ENCODE results near the gene KLF16. TPM values are rescaled to one million over a fixed set of nuclear protein-coding genes. Genes with fewer than 3 reads are reported as not detected.

KLF16 gene
- total RNA-seq, 4 donors from 2014 or later, result 4.0 to 19.5 (median 6.7) TPM

- DNase-seq (ENCODE audit: low spot score) (no peak), ATAC-seq (ENCODE audit: low FRiP score) (peak; percentile 1)
Measured at GRCh38 chr19:1833540-1833939, 29.8 kb downstream of the KLF16 start.

GRCh38 chr19:1832046-1832663 is 31.2 kb downstream of the KLF16 start:
- no peak for TF ChIP-seq CTCF (IDR thresholded peaks at IDR 0.05)
- DNase-seq (ENCODE audit: low spot score) (no peak), ATAC-seq (ENCODE audit: low FRiP score) (no peak)

More at GRCh38 chr19:1833540-1833939, 29.8 kb downstream of the KLF16 start:
- TF ChIP-seq CTCF (IDR thresholded peaks at IDR 0.05), result no peak

DNA sequence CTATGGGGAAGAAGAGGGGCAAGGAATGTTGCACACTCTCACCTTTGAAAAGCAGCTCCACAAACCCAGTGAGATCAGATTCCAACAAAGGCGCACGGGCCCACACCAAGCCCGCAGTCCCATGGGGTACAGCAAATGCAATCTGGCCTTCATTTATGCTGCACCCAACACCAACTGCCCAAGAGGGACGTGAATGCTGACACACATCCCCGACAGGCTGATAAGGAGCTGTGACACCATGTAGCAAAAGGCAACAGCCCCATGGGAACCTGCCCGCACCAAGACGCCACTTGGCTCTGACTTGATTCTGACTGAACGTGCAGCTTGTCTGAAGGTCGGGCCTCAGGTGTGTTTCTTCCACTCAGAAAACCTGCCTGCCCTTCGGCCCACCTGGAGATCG is 32.4 kb downstream of the KLF16 start:
- TF ChIP-seq CTCF (IDR thresholded peaks at IDR 0.05), result no peak
- DNase-seq (ENCODE audit: low spot score) (no peak), ATAC-seq (ENCODE audit: low FRiP score) (no peak)

GRCh38 chr19:1830568-1830967 is 32.8 kb downstream of the KLF16 start:
- no peak for DNase-seq (ENCODE audit: low spot score)
- TF ChIP-seq CTCF (IDR thresholded peaks at IDR 0.05), result no peak
- no peak for ATAC-seq (ENCODE audit: low FRiP score)

- no peak for DNase-seq (ENCODE audit: low spot score)
- no peak for TF ChIP-seq CTCF (IDR thresholded peaks at IDR 0.05)
- ATAC-seq (ENCODE audit: low FRiP score), result no peak
Measured at GRCh38 chr19:1829958-1830357, 33.4 kb downstream of the KLF16 start.

GRCh38 chr19:1828279-1829238 is 34.8 kb downstream of the KLF16 start:
- DNase-seq (ENCODE audit: low spot score) (no peak), ATAC-seq (ENCODE audit: low FRiP score) (no peak)
- TF ChIP-seq CTCF (IDR thresholded peaks at IDR 0.05), result no peak

Measured in omental fat pad (tissue), 4 donors.